ENCODE data around the gene GATB. TPM values are rescaled to one million over a fixed set of nuclear protein-coding genes. Genes with fewer than 3 reads are reported as not detected.

GATB gene
- total RNA-seq, 1 experiment from 2014 or later: 21.2 TPM

DNA sequence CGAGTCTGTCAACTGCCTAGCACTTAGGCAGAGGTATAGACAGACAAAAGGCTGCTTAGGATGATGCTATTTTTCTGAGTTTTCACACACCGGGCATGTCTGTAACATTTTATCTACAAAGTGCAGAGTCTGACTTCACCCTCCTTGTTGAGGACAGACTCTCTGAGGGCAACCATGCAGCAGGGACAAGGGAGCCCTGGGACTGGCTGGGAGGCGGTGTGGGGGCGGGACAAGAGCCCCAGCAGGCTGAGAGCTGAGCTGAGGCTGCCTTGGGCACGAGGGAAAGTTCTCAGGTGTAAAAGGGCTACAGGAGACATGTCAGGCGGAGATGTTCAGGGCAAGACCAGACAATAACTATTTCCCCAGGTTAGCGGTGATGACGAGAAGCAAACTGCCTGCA, 81.6 kb downstream of the GATB start:
- H3K4me1 ChIP-seq (ENCODE audit: insufficient read depth, low read length): no peaks in the 10 kb centered on the region
- no peak overlapping the region for H3T11ph ChIP-seq (ENCODE audit: low read length)
- H4K91ac ChIP-seq (ENCODE audit: insufficient read length, low read depth, low read length): no peak overlapping the region
- no peak overlapping the region for H2BK20ac ChIP-seq (ENCODE audit: low read depth, low read length, poor library complexity, severe bottlenecking)
- H2BK120ac ChIP-seq (ENCODE audit: low read depth, low read length, poor library complexity, severe bottlenecking): no peak overlapping the region
- no peaks in the 10 kb centered on the region for H4K20me1 ChIP-seq (ENCODE audit: control insufficient read depth, insufficient read depth, insufficient read length)
- Mint-ChIP-seq H3K27ac (no peak overlapping the region; a peak in 1 of 7 replicates), H3K27me3 (ENCODE audit: low read depth) (no peaks in the 10 kb centered on the region), H3K36me3 (ENCODE audit: insufficient read depth in 1 of 3, low read depth in 3 of 3) (peaks cover 0 to 4% (median 2%) of the 10 kb centered on the region in 3 experiments; a peak in 6 of 7 replicates), H3K9me3 (no peaks in the 10 kb centered on the region), H3K4me1 (peaks cover 16 to 17% of the 10 kb centered on the region in 2 experiments), H3K4me3 (no peak overlapping the region)
- no peak overlapping the region for H2AK5ac ChIP-seq (ENCODE audit: insufficient read length, low read length)
- H3K9ac ChIP-seq (ENCODE audit: extremely low read depth, insufficient read length, low read length): no peak overlapping the region
- H2AFZ ChIP-seq (ENCODE audit: low read length): no peak overlapping the region
- no peak overlapping the region for H3K4me2 ChIP-seq (ENCODE audit: insufficient read depth, insufficient read length, low read length)
- H3K27me3 ChIP-seq (ENCODE audit: insufficient read depth, low read length): no peaks in the 10 kb centered on the region
- peak; percentile 57 for DNase-seq
- no peak overlapping the region for H3K27ac ChIP-seq (ENCODE audit: insufficient read length, low read depth, low read length)
- no peaks in the 10 kb centered on the region for H3K79me2 ChIP-seq (ENCODE audit: insufficient read depth, low read length)
- no CpG with 5 or more reads among the region's 8 CpGs for WGBS (ENCODE audit: extremely low coverage, insufficient read length, low lambda C conversion rate)
- H3K14ac ChIP-seq (ENCODE audit: insufficient read depth, low read length): no peak overlapping the region
- TF ChIP-seq CTCF (conservative IDR thresholded peaks at IDR 0.05): no peak
- no peak overlapping the region for H4K5ac ChIP-seq (ENCODE audit: insufficient read length, low read depth, low read length)
- H4K8ac ChIP-seq (replicated peaks; ENCODE audit: insufficient read length, low read depth, low read length): no peak overlapping the region
- no peak overlapping the region for H3K56ac ChIP-seq (ENCODE audit: insufficient read length, low read depth, low read length)
- H3K79me1 ChIP-seq (ENCODE audit: insufficient read depth, low read depth, low read length, poor library complexity, severe bottlenecking): no peaks in the 10 kb centered on the region
- H3K9me3 ChIP-seq (ENCODE audit: control insufficient read depth, low read depth, low read length): no peaks in the 10 kb centered on the region
- H2BK5ac ChIP-seq (ENCODE audit: insufficient read length, low read length): no peak overlapping the region
- no peaks in the 10 kb centered on the region for H3K23me2 ChIP-seq (ENCODE audit: insufficient read length, low read depth, low read length, poor library complexity, severe bottlenecking)
- H3K23ac ChIP-seq (ENCODE audit: insufficient read length, low read depth, low read length): no peak overlapping the region
- H3K18ac ChIP-seq (ENCODE audit: insufficient read length, low read depth, low read length): no peak overlapping the region
- H2BK15ac ChIP-seq (ENCODE audit: low read depth, low read length): no peak overlapping the region
- no peak overlapping the region for H2BK12ac ChIP-seq (ENCODE audit: insufficient read length, low read depth, low read length)
- no peak overlapping the region for H3K4ac ChIP-seq (ENCODE audit: low read depth, low read length)

Measured in H9 (cell line).